GM12873 (cell line): ENCODE results near the gene PFKP.
A peak's percentile ranks its signal among the peaks of the same experiment; 100 is the strongest.

Source experiments
- CTCF ChIP-seq: IDR thresholded peaks from 2 replicates; pipeline ENCODE4 v1.5.1; 2012; ENCODE audit warnings: low read depth, mild to moderate bottlenecking, moderate library complexity, low read length, control low read depth; ENCODE audit not compliant: insufficient read depth; ENCODE audit errors: missing control alignments

PFKP gene

GRCh38 chr10:3116508-3117100 is 49.3 kb downstream of the PFKP start:
- no peak for TF ChIP-seq CTCF

GRCh38 chr10:3117486-3117885 is 50.1 kb downstream of the PFKP start:
- no peak for TF ChIP-seq CTCF

GRCh38 chr10:3118641-3119091 is 51.3 kb downstream of the PFKP start:
- TF ChIP-seq CTCF = no peak

DNA sequence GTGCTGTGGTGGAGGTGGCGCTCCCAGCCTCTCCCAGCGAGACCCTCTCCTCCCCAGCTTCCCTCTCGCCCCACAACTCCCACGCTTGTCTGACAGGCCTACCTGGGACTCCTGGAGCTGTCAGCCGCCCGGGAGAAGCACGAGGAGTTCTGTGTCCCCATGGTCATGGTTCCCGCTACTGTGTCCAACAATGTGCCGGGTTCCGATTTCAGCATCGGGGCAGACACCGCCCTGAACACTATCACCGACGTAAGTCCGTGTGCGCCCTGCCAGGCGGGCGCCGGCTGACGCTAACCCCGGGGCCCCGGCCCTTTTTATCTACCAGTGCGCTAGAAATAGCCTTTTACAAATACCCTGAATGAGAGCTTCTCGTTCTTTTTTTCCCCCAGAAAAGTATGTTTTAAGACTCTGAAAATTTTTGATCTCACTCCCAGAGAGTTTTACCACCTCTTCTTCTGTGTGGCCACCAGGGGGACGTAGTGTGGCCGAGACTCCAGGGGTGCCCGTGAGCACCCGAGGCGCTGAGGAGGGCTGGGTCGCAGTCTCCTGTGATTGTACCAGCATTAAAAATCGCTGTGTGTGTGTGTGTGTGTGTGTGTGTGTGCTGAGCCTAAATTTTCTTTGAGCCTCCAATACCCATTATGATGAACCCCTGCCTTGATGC is 52.6 kb downstream of the PFKP start:
- TF ChIP-seq CTCF = peak; percentile 49

- no peak for TF ChIP-seq CTCF
Observed at GRCh38 chr10:3122034-3122433, 54.7 kb downstream of the PFKP start.

DNA sequence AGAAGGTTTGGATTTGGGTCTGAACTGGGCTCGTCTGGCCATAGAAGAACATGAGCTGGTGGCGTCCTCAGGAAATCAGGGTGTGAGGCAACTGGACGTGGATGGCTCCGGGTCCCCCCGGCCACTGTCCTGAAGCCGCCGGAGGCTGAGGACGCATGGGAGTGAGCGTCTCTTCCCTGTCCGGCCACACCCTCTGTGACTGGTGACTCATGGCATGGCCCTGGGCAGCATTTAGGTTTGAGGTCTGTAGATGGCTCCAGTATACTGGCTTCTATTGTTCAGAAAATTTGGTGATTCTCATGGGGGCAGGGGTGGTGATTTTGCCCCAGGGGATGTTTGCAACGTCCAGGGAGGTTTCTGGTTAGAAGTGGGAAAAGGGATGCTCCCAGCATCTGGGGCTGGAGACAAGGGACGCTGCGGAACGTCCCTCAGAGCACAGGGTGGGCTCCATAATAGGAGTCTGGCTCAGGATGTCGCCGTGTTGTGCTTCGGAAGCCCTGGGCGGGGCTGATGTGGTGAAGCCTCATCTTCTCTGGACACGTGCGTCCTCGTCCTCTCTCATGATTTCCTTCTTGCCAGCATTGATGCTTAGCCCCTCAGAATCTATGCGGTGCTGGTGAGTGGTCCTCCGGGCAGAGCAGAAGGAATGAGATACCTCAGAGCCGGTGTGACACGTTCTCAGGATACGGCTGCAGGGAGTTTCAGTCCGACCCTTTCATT is 55.3 kb downstream of the PFKP start:
- TF ChIP-seq CTCF = no peak
